Transverse colon (tissue), 4 donors: Measurements from ENCODE around the gene RSPH9. TPM values are rescaled to one million over a fixed set of nuclear protein-coding genes. Genes with fewer than 3 reads are reported as not detected.

Experiments used
- DNase-seq: peaks from one replicate; pipeline ENCODE4 v3.0.0-alpha.2; 2019
- H3K27ac ChIP-seq, 4 donors: fragments of 200-600 bp; sonication (generic); 2 replicates each; pipeline ENCODE4 v1.5.1; 2016 to 2018; ENCODE audit warnings: inconsistent platforms in 4 of 4
- H3K27me3 ChIP-seq: fragments of 200-600 bp; sonication (generic); 2 replicates; pipeline ENCODE4 v1.5.1; 2017; ENCODE audit warnings: inconsistent platforms
- H3K36me3 ChIP-seq, 4 donors: fragments of 200-600 bp; sonication (generic); 2 replicates each; pipeline ENCODE4 v1.5.1; 2017 to 2019; ENCODE audit warnings: inconsistent platforms in 4 of 4
- H3K4me1 ChIP-seq, 4 donors: fragments of 200-600 bp; sonication (generic); 2 replicates each; pipeline ENCODE4 v1.5.1; 2017 to 2020; ENCODE audit warnings: inconsistent platforms in 4 of 4
- H3K4me3 ChIP-seq, 4 donors: fragments of 200-600 bp; sonication (generic); 1 replicate in 1 of 4; 2 replicates in 3 of 4; pipeline versions ENCODE4 v1.5.1 to v1.6.1; 2017 to 2019; ENCODE audit warnings: inconsistent platforms in 4 of 4
- H3K9me3 ChIP-seq, 2 donors: fragments of 200-600 bp; sonication (generic); 2 replicates each; pipeline ENCODE4 v1.5.1; 2017 to 2019; ENCODE audit warnings: inconsistent platforms in 2 of 2
- EP300 ChIP-seq: sonication (generic); formaldehyde crosslinking; IDR thresholded peaks from one replicate; pipeline ENCODE4 v1.6.1; 2017; ENCODE audit warnings: antibody characterized with exemption, low read depth
- POLR2A ChIP-seq: fragments of 450-650 bp; IDR thresholded peaks from one replicate; pipeline ENCODE4 v1.6.1; 2016; ENCODE audit warnings: antibody characterized with exemption, mild to moderate bottlenecking, moderate library complexity
- POLR2AphosphoS5 ChIP-seq, 3 donors: sonication (generic); formaldehyde crosslinking; IDR thresholded peaks; one replicate each; pipeline ENCODE4 v1.6.1; 2016; ENCODE audit warnings: antibody characterized with exemption in 3 of 3
- WGBS, 2 donors: methylation state at CpG; one replicate each; pipeline ENCODE4 v1.1.5; 2018; ENCODE audit warnings: low coverage in 1 of 2; 5-methylcytosine and 5-hydroxymethylcytosine counted together
- in situ Hi-C, 4 donors: fragments of 200-750 bp; cut with MboI; loops; one replicate each; pipeline versions ENCODE4 v1.15.0 to v1.15.1; 2017; ENCODE audit warnings: low sequenced_read_pairs in 3 of 4, low pct_ligation_motif_present in 1 of 4, low pct_unique_long_range_greater_than_20kb in 1 of 4
- intact Hi-C: fragments of 100-400 bp; cut with DNase I; formaldehyde crosslinking; loops from one replicate; pipeline ENCODE4 v1.15.1; 2023; ENCODE audit warnings: low total_unique reads
- total RNA-seq, 4 donors: library from RNA; depleted of rRNA; stranded (reverse); fragments of >200 nt; gene quantifications; one replicate each; pipeline ENCODE4 v1.1.0, GENCODE V29; 2016
- TF ChIP-seq, protein P1 (sequence below), 5 experiments: fragments of 200-600 bp in 3 of 5; fragments of 450-650 bp in 2 of 5; sonication (generic) in 3 of 5; IDR thresholded peaks; 1 replicate in 2 of 5; 2 replicates in 3 of 5; pipeline ENCODE4 v1.5.1; 2016 to 2017; ENCODE audit warnings: antibody characterized with exemption in 5 of 5, inconsistent platforms in 3 of 5, mild to moderate bottlenecking in 2 of 5, moderate library complexity in 1 of 5

Gene RSPH9
- total RNA-seq, 4 donors from 2014 or later = not detected

GRCh38 chr6:43702534-43703440 lies 58.0 kb downstream of the RSPH9 start:
- TF ChIP-seq POLR2A (peak; percentile 55), EP300 (no peak), POLR2AphosphoS5 (IDR thresholded peaks at IDR 0.05) (peak in 2 of 3 donors; percentile 42 to 57)
- TF ChIP-seq, protein P1, sequence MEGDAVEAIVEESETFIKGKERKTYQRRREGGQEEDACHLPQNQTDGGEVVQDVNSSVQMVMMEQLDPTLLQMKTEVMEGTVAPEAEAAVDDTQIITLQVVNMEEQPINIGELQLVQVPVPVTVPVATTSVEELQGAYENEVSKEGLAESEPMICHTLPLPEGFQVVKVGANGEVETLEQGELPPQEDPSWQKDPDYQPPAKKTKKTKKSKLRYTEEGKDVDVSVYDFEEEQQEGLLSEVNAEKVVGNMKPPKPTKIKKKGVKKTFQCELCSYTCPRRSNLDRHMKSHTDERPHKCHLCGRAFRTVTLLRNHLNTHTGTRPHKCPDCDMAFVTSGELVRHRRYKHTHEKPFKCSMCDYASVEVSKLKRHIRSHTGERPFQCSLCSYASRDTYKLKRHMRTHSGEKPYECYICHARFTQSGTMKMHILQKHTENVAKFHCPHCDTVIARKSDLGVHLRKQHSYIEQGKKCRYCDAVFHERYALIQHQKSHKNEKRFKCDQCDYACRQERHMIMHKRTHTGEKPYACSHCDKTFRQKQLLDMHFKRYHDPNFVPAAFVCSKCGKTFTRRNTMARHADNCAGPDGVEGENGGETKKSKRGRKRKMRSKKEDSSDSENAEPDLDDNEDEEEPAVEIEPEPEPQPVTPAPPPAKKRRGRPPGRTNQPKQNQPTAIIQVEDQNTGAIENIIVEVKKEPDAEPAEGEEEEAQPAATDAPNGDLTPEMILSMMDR (IDR thresholded peaks at IDR 0.05) = no peak
- intact Hi-C loops (no loop called here), in situ Hi-C loops (no loop called here)
- Histone ChIP-seq H3K27ac (peak overlapping the region; percentile 72 to 84 (median 80)), H3K36me3 (no peaks in the 10 kb centered on the region), H3K4me3 (no peak overlapping the region), H3K27me3 (no peaks in the 10 kb centered on the region), H3K9me3 (no peaks in the 10 kb centered on the region), H3K4me1 (peaks cover 27 to 79% (median 59%) of the 10 kb centered on the region in 4 donors)
- peak; percentile 93 for DNase-seq
- WGBS, 2 donors = 33 to 100% methylated on average over 2 to 15 of the region's 15 CpGs

DNA sequence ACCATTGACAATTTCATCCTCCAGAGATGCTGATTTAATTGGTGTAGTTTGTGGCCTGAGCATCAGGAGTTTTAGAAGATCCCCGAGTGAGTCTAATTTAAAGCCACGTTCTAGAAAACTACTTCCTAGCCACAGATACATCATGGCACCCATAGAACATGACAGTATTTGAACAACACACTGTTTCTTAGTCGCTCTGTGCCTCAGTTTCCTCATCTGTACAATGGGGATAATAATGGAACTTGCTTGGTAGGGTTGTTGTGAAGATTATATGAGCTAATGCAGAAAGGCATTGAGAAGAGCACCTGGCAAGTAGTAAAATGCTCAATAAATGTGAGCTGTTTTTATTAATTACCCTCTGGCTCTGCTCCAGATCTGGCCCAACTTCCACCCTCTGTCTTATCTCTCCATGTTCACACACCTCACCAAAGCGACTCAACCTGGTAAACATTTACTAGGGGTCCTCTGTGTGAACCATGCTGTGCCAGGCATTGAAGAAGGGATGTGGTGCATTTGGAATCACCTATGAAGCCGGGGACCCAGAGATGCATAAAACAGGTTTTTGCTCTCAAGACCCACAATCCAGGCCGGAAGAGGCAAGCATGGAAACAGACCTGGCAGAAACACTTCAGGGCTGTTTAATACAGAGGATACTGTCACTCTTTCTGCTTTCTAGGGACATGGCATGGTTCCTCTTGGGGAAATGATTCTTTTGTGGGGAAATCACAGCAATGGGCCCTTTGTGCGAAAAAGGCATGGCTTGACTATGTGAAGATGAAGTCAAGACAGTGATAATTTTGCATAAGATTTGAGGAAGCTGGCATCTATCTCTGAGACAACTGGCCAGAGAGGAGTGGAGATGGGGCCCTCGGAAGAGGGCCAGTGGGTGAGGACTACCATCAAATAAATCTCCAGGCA lies 58.9 kb downstream of the RSPH9 start:
- H3K27ac ChIP-seq = peak overlapping the region; percentile 72 to 84 (median 80)
- 65 to 73% methylated on average over 6 to 8 of the region's 8 CpGs for WGBS, 2 donors
- TF ChIP-seq, protein P1 (IDR thresholded peaks at IDR 0.05) = no peak
- TF ChIP-seq POLR2AphosphoS5 (IDR thresholded peaks at IDR 0.05) (no peak), POLR2A (no peak), EP300 (no peak)
- DNase-seq = no peak
- no peak overlapping the region for H3K4me3 ChIP-seq
- intact Hi-C loops (no loop called here), in situ Hi-C loops (no loop called here)
- H3K36me3 ChIP-seq = no peaks in the 10 kb centered on the region
- no peaks in the 10 kb centered on the region for H3K27me3 ChIP-seq
- peaks cover 23 to 79% (median 55%) of the 10 kb centered on the region in 4 donors for H3K4me1 ChIP-seq
- no peaks in the 10 kb centered on the region for H3K9me3 ChIP-seq

- Histone ChIP-seq H3K9me3 (no peaks in the 10 kb centered on the region), H3K36me3 (no peaks in the 10 kb centered on the region), H3K4me3 (no peak overlapping the region), H3K27me3 (no peaks in the 10 kb centered on the region), H3K4me1 (peaks cover 16 to 72% (median 42%) of the 10 kb centered on the region in 4 donors), H3K27ac (peak overlapping the region; percentile 72 to 84 (median 80))
- 36 to 46% methylated on average over 3 of the region's 3 CpGs for WGBS, 2 donors
- no peak for DNase-seq
- TF ChIP-seq POLR2A (no peak), POLR2AphosphoS5 (IDR thresholded peaks at IDR 0.05) (no peak), EP300 (no peak)
- TF ChIP-seq, protein P1 (IDR thresholded peaks at IDR 0.05) = no peak
- in situ Hi-C loops = no loop called here
- intact Hi-C loops = no loop called here
These were observed 61.2 kb downstream of the RSPH9 start for GRCh38 chr6:43705996-43706395.

- 65 to 80% methylated on average over 5 to 8 of the region's 8 CpGs for WGBS, 2 donors
- Histone ChIP-seq H3K4me3 (no peak overlapping the region), H3K36me3 (no peaks in the 10 kb centered on the region), H3K9me3 (no peaks in the 10 kb centered on the region), H3K27me3 (no peaks in the 10 kb centered on the region), H3K4me1 (peaks cover 16 to 64% (median 42%) of the 10 kb centered on the region in 4 donors), H3K27ac (peak overlapping the region; percentile 72 to 84 (median 80))
- no peak for DNase-seq
- intact Hi-C loops (no loop called here), in situ Hi-C loops (no loop called here)
- no peak for TF ChIP-seq POLR2AphosphoS5 (IDR thresholded peaks at IDR 0.05)
- no peak for TF ChIP-seq EP300
These were observed 62.0 kb downstream of the RSPH9 start for GRCh38 chr6:43706788-43707187.
